Fibroblast of lung (primary cell): Measurements from ENCODE around the gene TMC1. TPM values are rescaled to one million over a fixed set of nuclear protein-coding genes. Genes with fewer than 3 reads are reported as not detected.

Experiments
- DNase-seq, 2 donors: peaks; one replicate each; pipeline versions ENCODE4 v3.0.0 to v3.0.0-alpha.2; 2010; ENCODE audit warnings: low read depth in 2 of 2
- H2AFZ ChIP-seq: 2 replicates; pipeline ENCODE4 v1.5.1; 2012; ENCODE audit warnings: low read length, control low read depth, inconsistent platforms
- H3K27ac ChIP-seq: 2 replicates; pipeline ENCODE4 v1.5.1; 2011; ENCODE audit warnings: low read length, control low read depth; ENCODE audit not compliant: insufficient read depth
- H3K27me3 ChIP-seq: 2 replicates; pipeline ENCODE4 v1.5.1; 2011; ENCODE audit warnings: mild to moderate bottlenecking, low read length; ENCODE audit not compliant: control insufficient read depth, insufficient read depth
- H3K36me3 ChIP-seq: 2 replicates; pipeline ENCODE4 v1.5.1; 2011; ENCODE audit warnings: low read length; ENCODE audit not compliant: control insufficient read depth, insufficient read depth
- H3K4me1 ChIP-seq: 2 replicates; pipeline ENCODE4 v1.5.1; 2011; ENCODE audit warnings: low read length; ENCODE audit not compliant: control insufficient read depth, insufficient read depth; ENCODE audit errors: extremely low read depth
- H3K4me2 ChIP-seq: 2 replicates; pipeline ENCODE4 v1.5.1; 2011; ENCODE audit warnings: low read length, control low read depth; ENCODE audit not compliant: insufficient read depth; ENCODE audit errors: extremely low read depth
- H3K4me3 ChIP-seq, 4 experiments: fragments of 200-600 bp in 1 of 4; sonication (generic) in 1 of 4; replicated peaks in 1 of 4; 2 replicates each; pipeline ENCODE4 v1.5.1; 2011 to 2016; ENCODE audit warnings: low read length in 4 of 4, low read depth in 3 of 4, mild to moderate bottlenecking in 3 of 4, control low read depth in 2 of 4, inconsistent platforms in 1 of 4, mixed read lengths in 1 of 4; ENCODE audit not compliant: insufficient read depth in 1 of 4; ENCODE audit errors: control extremely low read depth in 1 of 4
- H3K79me2 ChIP-seq: 2 replicates; pipeline ENCODE4 v1.5.1; 2012; ENCODE audit warnings: mild to moderate bottlenecking, low read length, inconsistent platforms; ENCODE audit not compliant: control insufficient read depth, insufficient read depth
- H3K9ac ChIP-seq: 2 replicates; pipeline ENCODE4 v1.5.1; 2011; ENCODE audit warnings: mild to moderate bottlenecking, low read length, control low read depth; ENCODE audit not compliant: insufficient read depth
- H3K9me3 ChIP-seq: 2 replicates; pipeline ENCODE4 v1.5.1; 2012; ENCODE audit warnings: low read depth, low read length; ENCODE audit not compliant: control insufficient read depth, insufficient read depth
- H4K20me1 ChIP-seq: 2 replicates; pipeline ENCODE4 v1.5.1; 2011; ENCODE audit warnings: low read length; ENCODE audit not compliant: control insufficient read depth, insufficient read depth; ENCODE audit errors: extremely low read depth
- EZH2 ChIP-seq: IDR thresholded peaks from 2 replicates; pipeline ENCODE4 v1.5.1; 2012; ENCODE audit warnings: low read length, control low read depth, mild to moderate bottlenecking; ENCODE audit errors: missing control alignments
- polyA plus RNA-seq, 2 donors: library from polyadenylated mRNA; depleted of rRNA in 1 of 2; stranded (reverse) in 1 of 2; unstranded in 1 of 2; fragments of >200 nt; gene quantifications; 2 replicates each; pipeline ENCODE4 v1.2.1, GENCODE V29; 2011 to 2012; ENCODE audit warnings: missing spikeins in 1 of 2
- total RNA-seq: library from RNA; depleted of rRNA; stranded (reverse); fragments of >200 nt; gene quantifications from 2 replicates; pipeline ENCODE4 v1.2.1, GENCODE V29; 2014
- TF ChIP-seq, protein P1 (sequence below), 2 donors: IDR thresholded peaks in 1 of 2; conservative IDR thresholded peaks in 1 of 2; 1 replicate in 1 of 2; 2 replicates in 1 of 2; pipeline ENCODE4 v1.5.1; 2011 to 2012; ENCODE audit warnings: low read length in 2 of 2, control low read depth in 1 of 2, inconsistent platforms in 1 of 2, low read depth in 1 of 2, mild to moderate bottlenecking in 1 of 2

The TMC1 gene
- total and polyA plus RNA-seq, 2 donors (not counting 1 experiment from before 2014, with no cell fraction given): 0.27 to 0.33 TPM

DNA sequence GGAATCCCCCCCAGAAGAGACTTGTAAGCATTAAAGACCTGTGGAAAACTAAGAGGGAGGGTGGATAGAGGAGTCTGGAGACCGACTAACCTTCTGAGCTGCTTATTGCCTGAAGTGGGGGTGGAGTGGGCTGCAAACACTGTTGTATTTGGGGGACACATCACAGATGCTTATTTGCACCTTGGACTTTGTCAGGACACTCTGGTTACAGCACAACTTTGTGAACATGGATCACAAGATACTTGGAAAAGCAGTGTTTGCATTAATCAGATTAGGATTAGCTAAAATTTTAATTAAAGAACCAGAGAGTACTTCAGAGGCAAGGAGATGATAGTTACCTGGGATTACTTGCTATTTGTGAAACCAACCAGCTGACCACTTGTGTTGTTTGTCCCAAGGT lies 30.9 kb downstream of the TMC1 start:
- Histone ChIP-seq H3K4me3 (no peak overlapping the region), H3K9me3 (no peaks in the 10 kb centered on the region), H3K9ac (no peak overlapping the region), H3K4me1 (peaks cover 4% of the 10 kb centered on the region), H2AFZ (no peak overlapping the region), H4K20me1 (no peaks in the 10 kb centered on the region), H3K36me3 (no peaks in the 10 kb centered on the region), H3K27ac (no peak overlapping the region), H3K79me2 (no peaks in the 10 kb centered on the region), H3K27me3 (no peaks in the 10 kb centered on the region), H3K4me2 (no peak overlapping the region)
- TF ChIP-seq, protein P1, sequence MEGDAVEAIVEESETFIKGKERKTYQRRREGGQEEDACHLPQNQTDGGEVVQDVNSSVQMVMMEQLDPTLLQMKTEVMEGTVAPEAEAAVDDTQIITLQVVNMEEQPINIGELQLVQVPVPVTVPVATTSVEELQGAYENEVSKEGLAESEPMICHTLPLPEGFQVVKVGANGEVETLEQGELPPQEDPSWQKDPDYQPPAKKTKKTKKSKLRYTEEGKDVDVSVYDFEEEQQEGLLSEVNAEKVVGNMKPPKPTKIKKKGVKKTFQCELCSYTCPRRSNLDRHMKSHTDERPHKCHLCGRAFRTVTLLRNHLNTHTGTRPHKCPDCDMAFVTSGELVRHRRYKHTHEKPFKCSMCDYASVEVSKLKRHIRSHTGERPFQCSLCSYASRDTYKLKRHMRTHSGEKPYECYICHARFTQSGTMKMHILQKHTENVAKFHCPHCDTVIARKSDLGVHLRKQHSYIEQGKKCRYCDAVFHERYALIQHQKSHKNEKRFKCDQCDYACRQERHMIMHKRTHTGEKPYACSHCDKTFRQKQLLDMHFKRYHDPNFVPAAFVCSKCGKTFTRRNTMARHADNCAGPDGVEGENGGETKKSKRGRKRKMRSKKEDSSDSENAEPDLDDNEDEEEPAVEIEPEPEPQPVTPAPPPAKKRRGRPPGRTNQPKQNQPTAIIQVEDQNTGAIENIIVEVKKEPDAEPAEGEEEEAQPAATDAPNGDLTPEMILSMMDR (conservative IDR thresholded peaks at IDR 0.05 in 1 of 2, IDR thresholded peaks at IDR 0.05 in 1 of 2; ENCODE audit: low read depth in 1 of 2, low read length in 2 of 2): no peak
- TF ChIP-seq EZH2: no peak
- no peak for DNase-seq

DNA sequence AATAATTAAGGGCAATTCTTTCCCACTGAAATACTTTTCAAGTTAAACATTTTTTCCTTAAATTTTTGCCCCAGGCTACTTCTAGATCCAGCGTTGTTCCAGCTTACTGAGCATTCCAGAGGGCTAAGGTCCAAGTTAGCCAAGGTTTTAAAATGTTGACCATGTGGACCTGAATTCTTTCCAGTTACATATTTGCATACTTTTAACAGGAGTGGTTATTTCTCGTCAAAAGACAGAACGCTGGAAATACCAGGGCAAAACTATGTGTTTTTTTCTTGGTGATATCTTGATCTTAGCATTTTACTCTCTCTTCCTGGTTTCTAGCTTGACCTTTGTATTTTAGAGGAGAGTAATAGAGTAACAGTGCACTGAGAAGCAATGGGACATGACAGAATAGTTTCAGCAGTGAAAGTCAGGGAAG lies 32.8 kb downstream of the TMC1 start:
- Histone ChIP-seq H3K4me1 (peaks cover 11% of the 10 kb centered on the region), H2AFZ (peak overlapping the region; percentile 5), H4K20me1 (no peaks in the 10 kb centered on the region), H3K4me3 (no peak overlapping the region), H3K9me3 (no peaks in the 10 kb centered on the region), H3K4me2 (no peak overlapping the region), H3K27me3 (no peaks in the 10 kb centered on the region), H3K27ac (peak overlapping the region; percentile 42), H3K79me2 (no peaks in the 10 kb centered on the region), H3K9ac (peak overlapping the region; percentile 20), H3K36me3 (no peaks in the 10 kb centered on the region)
- no peak for TF ChIP-seq EZH2
- TF ChIP-seq, protein P1 (conservative IDR thresholded peaks at IDR 0.05 in 1 of 2, IDR thresholded peaks at IDR 0.05 in 1 of 2; ENCODE audit: low read depth in 1 of 2, low read length in 2 of 2): no peak
- DNase-seq: peak; percentile 67 to 96

DNA sequence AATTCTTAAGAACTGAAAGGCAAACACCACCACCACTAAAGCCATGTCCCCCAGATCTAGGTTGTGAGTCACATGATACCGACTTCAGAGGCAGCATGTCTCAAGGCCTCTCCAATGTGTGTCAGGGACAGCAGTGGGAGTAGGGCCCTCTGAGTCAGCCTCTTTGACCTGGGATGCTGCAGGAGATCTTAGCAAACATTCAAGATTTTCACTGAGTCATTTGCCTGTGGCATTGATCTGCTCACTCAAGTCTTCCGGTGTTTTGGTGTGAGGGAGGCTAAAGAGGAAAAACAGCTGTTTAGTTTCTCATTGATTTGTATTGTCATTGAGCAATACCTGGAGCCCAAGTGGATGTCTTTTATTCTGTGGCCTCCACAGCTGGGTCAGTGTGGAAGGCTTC lies 36.1 kb downstream of the TMC1 start:
- DNase-seq: peak; percentile 90 to 94
- Histone ChIP-seq H3K9me3 (no peaks in the 10 kb centered on the region), H3K79me2 (no peaks in the 10 kb centered on the region), H3K27me3 (no peaks in the 10 kb centered on the region), H3K9ac (no peak overlapping the region), H3K4me2 (no peak overlapping the region), H4K20me1 (no peaks in the 10 kb centered on the region), H3K4me1 (peaks cover 11% of the 10 kb centered on the region), H3K4me3 (no peak overlapping the region), H2AFZ (no peak overlapping the region), H3K27ac (peak overlapping the region; percentile 62), H3K36me3 (no peaks in the 10 kb centered on the region)
- TF ChIP-seq, protein P1 (conservative IDR thresholded peaks at IDR 0.05 in 1 of 2, IDR thresholded peaks at IDR 0.05 in 1 of 2; ENCODE audit: low read depth in 1 of 2, low read length in 2 of 2): no peak
